ENCODE measurements around the gene DOCK4. TPM values are rescaled to one million over a fixed set of nuclear protein-coding genes. Genes with fewer than 3 reads are reported as not detected.
"Not testable (repeated sequence)": the region's sequence is repeated elsewhere in the genome, so short reads cannot be mapped to it uniquely, and the experiment has no call there.

DOCK4 gene
- total and polyA plus RNA-seq, 3 donors from 2014 or later: 5.4 to 17.1 (median 12.4) TPM

DNA sequence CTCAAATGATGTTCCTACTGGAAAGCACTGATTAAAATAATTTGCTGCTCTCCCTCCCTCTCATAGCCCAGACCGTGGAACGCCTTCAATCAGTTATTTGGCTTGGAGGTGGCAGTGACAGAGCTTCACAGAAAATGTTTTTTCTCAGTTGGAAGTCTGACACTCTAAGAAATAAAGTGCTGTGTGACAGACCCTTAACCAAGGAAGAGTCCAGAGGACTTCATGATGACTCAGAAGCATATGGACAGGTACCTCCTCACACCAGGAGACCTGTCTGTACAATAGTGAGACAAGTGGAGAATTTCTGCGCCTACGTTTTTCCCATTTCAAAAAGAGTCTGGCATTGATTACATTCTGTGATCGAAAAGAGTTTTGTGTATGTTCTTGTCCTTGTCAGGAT, 295.5 kb downstream of the DOCK4 start:
- TF ChIP-seq POLR2A (IDR thresholded peaks at IDR 0.05): no peak
- TF ChIP-seq, protein P1, sequence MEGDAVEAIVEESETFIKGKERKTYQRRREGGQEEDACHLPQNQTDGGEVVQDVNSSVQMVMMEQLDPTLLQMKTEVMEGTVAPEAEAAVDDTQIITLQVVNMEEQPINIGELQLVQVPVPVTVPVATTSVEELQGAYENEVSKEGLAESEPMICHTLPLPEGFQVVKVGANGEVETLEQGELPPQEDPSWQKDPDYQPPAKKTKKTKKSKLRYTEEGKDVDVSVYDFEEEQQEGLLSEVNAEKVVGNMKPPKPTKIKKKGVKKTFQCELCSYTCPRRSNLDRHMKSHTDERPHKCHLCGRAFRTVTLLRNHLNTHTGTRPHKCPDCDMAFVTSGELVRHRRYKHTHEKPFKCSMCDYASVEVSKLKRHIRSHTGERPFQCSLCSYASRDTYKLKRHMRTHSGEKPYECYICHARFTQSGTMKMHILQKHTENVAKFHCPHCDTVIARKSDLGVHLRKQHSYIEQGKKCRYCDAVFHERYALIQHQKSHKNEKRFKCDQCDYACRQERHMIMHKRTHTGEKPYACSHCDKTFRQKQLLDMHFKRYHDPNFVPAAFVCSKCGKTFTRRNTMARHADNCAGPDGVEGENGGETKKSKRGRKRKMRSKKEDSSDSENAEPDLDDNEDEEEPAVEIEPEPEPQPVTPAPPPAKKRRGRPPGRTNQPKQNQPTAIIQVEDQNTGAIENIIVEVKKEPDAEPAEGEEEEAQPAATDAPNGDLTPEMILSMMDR (IDR thresholded peaks at IDR 0.05): no peak
- Histone ChIP-seq H3K4me3 (no peak overlapping the region), H3K4me1 (no peaks in the 10 kb centered on the region), H3K27me3 (no peaks in the 10 kb centered on the region), H3K27ac (no peak overlapping the region), H3K36me3 (ENCODE audit: low read depth, missing control alignments) (no peaks in the 10 kb centered on the region), H3K9me3 (no peaks in the 10 kb centered on the region)
- WGBS, 2 donors: 90 to 93% methylated on average over 5 of the region's 5 CpGs
- intact Hi-C loops (cut with DNase I; ENCODE audit: low total_unique reads): no loop called here
- DNase-seq: no peak

DNA sequence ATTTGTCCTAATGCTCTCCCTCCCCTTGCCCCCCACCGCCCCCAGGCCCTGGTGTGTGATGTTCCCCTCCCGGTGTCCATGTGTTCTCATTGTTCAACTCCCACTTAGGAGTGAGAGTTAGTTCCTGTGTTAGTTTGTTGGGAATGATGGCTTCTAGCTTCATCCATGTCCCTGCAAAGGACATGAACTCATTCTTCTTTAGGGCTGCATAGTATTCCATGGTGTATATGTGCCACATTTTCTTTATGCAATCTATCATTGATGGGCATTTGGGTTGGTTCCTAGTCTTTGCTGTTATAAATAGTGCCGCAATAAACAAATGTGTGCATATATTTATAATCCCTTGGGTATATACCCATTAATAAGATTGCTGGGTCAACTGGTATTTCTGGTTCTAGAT, 297.5 kb downstream of the DOCK4 start:
- H3K27me3 ChIP-seq; H3K36me3 ChIP-seq (ENCODE audit: low read depth, missing control alignments); H3K4me3 ChIP-seq; H3K4me1 ChIP-seq; H3K9me3 ChIP-seq; H3K27ac ChIP-seq; DNase-seq; intact Hi-C loops (cut with DNase I; ENCODE audit: low total_unique reads): not testable (repeated sequence)
- WGBS, 2 donors: 96% methylated on average over 3 of the region's 3 CpGs

DNA sequence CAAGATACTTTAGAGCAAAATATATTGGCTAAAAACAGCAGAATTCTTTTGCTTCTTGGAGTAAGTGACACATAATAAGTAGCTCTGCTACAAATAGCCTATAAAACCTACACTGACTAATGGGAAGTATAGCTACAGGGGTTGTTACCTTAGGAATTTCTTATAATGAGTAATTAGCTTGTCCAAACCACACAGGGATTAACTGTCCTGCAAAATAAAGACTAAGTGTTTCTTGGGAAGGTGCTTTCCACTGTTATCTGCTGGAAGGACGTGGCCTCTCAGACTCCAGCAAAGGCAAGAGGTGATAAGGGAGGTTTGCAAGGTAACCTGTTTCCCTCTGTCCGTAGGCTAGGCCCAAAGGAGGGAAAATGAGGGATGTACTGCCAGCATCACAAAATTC, 302.4 kb downstream of the DOCK4 start:
- Histone ChIP-seq H3K27me3 (no peaks in the 10 kb centered on the region), H3K4me3 (no peak overlapping the region), H3K4me1 (no peaks in the 10 kb centered on the region), H3K27ac (no peak overlapping the region), H3K9me3 (no peaks in the 10 kb centered on the region), H3K36me3 (ENCODE audit: low read depth, missing control alignments) (no peaks in the 10 kb centered on the region)
- DNase-seq: no peak
- WGBS, 2 donors: 70 to 85% methylated on average over 2 of the region's 2 CpGs
- TF ChIP-seq POLR2A (IDR thresholded peaks at IDR 0.05): no peak
- TF ChIP-seq, protein P1 (IDR thresholded peaks at IDR 0.05): no peak
- intact Hi-C loops (cut with DNase I; ENCODE audit: low total_unique reads): no loop called here

DNA sequence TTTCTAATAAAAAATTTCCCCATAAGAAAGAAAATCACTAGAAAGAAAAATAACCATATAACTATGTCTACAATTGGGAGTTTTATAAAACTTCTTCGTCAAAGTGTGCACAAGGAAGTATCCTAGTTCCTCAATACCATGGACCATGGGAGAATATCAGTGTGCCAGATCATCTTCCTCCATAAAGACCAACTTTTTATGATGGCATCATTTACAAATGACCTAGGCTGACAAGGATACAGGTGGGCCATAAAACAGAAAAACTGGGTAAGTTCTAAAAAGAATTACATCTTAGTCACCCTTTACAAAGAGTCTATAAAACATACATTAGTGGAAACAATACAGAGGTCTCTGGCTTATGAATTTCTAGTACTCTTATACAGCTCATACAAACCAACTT, 303.2 kb downstream of the DOCK4 start:
- no peaks in the 10 kb centered on the region for H3K27me3 ChIP-seq
- H3K27ac ChIP-seq: no peak overlapping the region
- no peak for DNase-seq
- intact Hi-C loops (cut with DNase I; ENCODE audit: low total_unique reads): no loop called here
- H3K9me3 ChIP-seq: no peaks in the 10 kb centered on the region
- no peak overlapping the region for H3K4me3 ChIP-seq
- no peaks in the 10 kb centered on the region for H3K36me3 ChIP-seq (ENCODE audit: low read depth, missing control alignments)
- no peaks in the 10 kb centered on the region for H3K4me1 ChIP-seq
- TF ChIP-seq, protein P1 (IDR thresholded peaks at IDR 0.05): no peak
- WGBS, 2 donors: 85 to 100% methylated on average over 1 of the region's 1 CpG

DNA sequence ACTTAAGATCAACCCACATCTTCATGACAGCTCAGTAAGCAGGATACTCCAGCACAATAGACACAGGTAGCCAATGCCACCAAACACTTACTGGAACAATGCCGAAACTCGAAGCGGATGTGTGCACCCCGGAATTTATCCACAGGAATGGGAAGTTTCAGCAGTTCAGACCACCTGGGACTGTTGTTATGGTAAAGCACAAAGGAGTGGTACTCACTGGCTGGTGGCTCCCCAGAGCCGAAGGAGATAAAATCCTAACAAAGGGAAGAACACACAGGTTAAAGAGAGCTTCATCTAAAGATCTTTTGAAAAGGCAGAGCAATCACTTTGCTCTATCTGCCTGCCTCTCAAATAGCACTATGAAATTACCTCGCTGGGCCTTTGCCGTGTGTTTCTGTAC, 305.9 kb downstream of the DOCK4 start:
- DNase-seq: no peak
- 90 to 94% methylated on average over 7 of the region's 7 CpGs for WGBS, 2 donors

More for the DNA sequence above, 305.9 kb downstream of the DOCK4 start:
- H3K4me1 ChIP-seq: no peaks in the 10 kb centered on the region
- intact Hi-C loops (cut with DNase I; ENCODE audit: low total_unique reads): no loop called here
- no peaks in the 10 kb centered on the region for H3K9me3 ChIP-seq
- no peak overlapping the region for H3K4me3 ChIP-seq
- H3K27ac ChIP-seq: no peak overlapping the region
- TF ChIP-seq, protein P1 (IDR thresholded peaks at IDR 0.05): no peak
- TF ChIP-seq POLR2A (IDR thresholded peaks at IDR 0.05): no peak
- H3K27me3 ChIP-seq: no peaks in the 10 kb centered on the region
- H3K36me3 ChIP-seq (ENCODE audit: low read depth, missing control alignments): no peaks in the 10 kb centered on the region

Measured in testis (tissue), 3 donors.